ENCODE measurements around the gene TBC1D19.
"Not testable (repeated sequence)": the region's sequence is repeated elsewhere in the genome, so short reads cannot be mapped to it uniquely, and the experiment has no call there.

The TBC1D19 gene

DNA sequence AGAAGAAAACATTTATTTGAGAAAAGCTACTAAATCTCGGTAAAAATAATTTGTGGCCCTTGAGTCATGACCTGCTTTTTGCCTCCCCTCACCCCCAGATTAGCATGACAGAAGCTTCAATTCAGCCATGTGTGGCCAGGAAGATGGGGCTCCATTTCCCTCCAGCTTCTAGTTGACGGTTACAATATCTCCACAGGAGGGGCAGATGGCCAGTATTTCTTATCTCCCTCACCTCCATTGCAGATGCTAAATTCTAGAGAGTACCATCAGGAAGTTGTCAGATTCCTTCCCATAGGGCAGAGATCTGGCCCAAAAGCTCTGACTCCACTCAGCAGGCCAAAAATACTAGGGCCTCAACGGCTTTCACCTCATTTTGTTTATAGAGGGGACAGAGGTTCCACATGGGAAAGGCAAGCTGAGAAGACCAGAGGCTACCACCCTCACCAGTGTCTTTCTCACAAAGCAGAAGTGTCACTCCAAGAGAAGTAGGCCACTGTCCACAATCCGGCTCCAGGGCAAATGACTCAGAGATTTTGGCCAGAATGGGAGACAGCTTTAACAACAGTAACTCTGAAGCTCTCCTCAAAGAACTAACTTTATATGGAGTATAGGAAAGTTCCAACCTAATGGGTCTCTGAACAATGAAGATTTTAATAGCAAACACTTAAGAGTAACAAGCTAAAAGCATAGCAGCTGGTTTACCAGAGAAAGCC, 108.3 kb downstream of the TBC1D19 start:
- H3K36me3 ChIP-seq (ENCODE audit: control insufficient read depth, insufficient read depth, low read length): no peaks in the 10 kb centered on the region
- no peaks in the 10 kb centered on the region for H3K27me3 ChIP-seq (ENCODE audit: control insufficient read depth, insufficient read depth, low read length)
- no peaks in the 10 kb centered on the region for H3K9me3 ChIP-seq (ENCODE audit: control insufficient read depth, low read length)
- H3K9ac ChIP-seq (ENCODE audit: low read length): no peak overlapping the region
- H3K4me3 ChIP-seq (ENCODE audit: low read length): no peak overlapping the region
- no peaks in the 10 kb centered on the region for H3K4me1 ChIP-seq (ENCODE audit: control insufficient read depth, insufficient read depth, low read length)

DNA sequence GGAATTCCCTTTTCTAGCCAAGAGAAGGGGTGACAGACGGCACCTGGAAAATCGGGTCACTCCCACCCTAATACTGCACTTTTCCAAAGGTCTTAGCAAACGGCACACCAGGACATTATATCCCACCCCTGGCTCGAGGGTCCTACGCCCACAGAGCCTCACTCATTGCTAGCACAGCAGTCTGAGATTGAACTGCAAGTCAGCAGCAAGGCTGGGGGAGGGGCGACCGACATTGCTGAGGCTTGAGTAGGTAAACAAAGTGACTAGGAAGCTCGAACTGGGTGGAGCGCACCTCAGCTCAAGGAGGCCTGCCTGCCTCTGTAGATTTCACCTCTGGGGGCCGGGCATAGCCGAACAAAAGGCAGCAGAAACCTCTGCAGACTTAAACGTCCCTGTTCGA, 110.2 kb downstream of the TBC1D19 start:
- H3K4me1 ChIP-seq (ENCODE audit: control insufficient read depth, insufficient read depth, low read length); H3K9ac ChIP-seq (ENCODE audit: low read length); H3K27me3 ChIP-seq (ENCODE audit: control insufficient read depth, insufficient read depth, low read length); H3K9me3 ChIP-seq (ENCODE audit: control insufficient read depth, low read length); H3K4me3 ChIP-seq (ENCODE audit: low read length); H3K36me3 ChIP-seq (ENCODE audit: control insufficient read depth, insufficient read depth, low read length): not testable (repeated sequence)

DNA sequence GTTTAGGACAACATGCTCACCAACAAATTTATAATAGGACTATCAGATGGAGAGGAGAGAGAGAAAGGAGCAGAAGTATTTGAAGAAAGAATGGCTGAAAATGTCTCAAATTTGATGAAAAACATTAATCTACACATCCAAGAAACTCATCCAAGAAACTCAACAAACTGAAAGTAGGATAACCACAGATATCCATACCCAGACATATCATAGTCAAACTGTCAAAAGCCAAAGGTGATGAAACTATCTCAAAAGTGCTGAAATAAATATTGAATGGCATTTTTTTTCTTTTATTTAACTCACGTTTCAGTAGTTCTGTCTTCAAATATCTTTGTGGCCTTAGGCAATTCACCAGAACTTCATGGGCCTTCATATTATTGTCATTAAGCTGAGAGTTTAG, 116.2 kb downstream of the TBC1D19 start:
- H3K9me3 ChIP-seq (ENCODE audit: control insufficient read depth, low read length): no peaks in the 10 kb centered on the region
- no peak overlapping the region for H3K4me3 ChIP-seq (ENCODE audit: low read length)
- H3K27me3 ChIP-seq (ENCODE audit: control insufficient read depth, insufficient read depth, low read length): no peaks in the 10 kb centered on the region
- H3K4me1 ChIP-seq (ENCODE audit: control insufficient read depth, insufficient read depth, low read length): no peaks in the 10 kb centered on the region
- H3K36me3 ChIP-seq (ENCODE audit: control insufficient read depth, insufficient read depth, low read length): no peaks in the 10 kb centered on the region
- H3K9ac ChIP-seq (ENCODE audit: low read length): no peak overlapping the region

DNA sequence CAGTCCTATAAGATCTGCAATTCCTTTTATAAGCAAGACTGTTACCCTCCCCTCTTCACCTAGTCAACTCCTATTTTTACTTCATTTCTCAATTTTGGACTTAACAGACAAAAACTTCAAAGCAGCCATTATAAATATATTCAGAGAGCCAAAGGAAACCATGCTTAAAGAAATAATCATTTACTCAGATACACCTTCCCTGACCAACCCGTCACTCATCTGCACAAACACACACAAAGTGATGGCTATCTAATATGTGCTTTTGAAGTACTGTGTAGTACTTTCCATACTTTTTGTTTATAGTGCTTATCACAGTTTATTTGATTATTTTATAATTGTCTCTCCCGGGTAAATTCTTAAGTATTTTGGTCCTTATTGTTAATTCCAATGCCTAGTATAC, 117.2 kb downstream of the TBC1D19 start:
- Histone ChIP-seq H3K27me3 (ENCODE audit: control insufficient read depth, insufficient read depth, low read length) (no peaks in the 10 kb centered on the region), H3K9me3 (ENCODE audit: control insufficient read depth, low read length) (no peaks in the 10 kb centered on the region), H3K4me3 (ENCODE audit: low read length) (no peak overlapping the region)

DNA sequence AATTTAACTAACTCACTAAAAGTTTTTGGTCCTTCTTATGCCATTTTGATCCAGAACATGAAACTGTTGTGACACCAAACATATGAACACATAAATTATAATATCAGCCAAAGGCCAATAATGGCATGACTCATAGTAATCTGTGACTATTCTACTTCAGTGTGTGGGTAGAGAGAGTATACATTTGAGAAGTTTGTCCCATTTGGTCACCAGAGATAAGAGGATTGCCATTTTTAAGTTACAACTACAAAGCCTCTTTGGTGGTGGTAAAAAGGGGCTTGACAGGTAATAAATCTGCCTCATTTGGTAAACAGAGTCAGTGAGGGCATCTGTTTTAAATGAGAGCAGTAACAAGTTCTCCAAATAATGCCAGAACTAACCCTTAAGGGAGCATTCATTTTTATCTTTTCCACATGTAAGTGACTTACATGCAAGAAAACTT, 117.9 kb downstream of the TBC1D19 start:
- no peaks in the 10 kb centered on the region for H3K27me3 ChIP-seq (ENCODE audit: control insufficient read depth, insufficient read depth, low read length)
- H3K4me1 ChIP-seq (ENCODE audit: control insufficient read depth, insufficient read depth, low read length): no peaks in the 10 kb centered on the region
- H3K36me3 ChIP-seq (ENCODE audit: control insufficient read depth, insufficient read depth, low read length): no peaks in the 10 kb centered on the region
- no peak overlapping the region for H3K9ac ChIP-seq (ENCODE audit: low read length)
- H3K4me3 ChIP-seq (ENCODE audit: low read length): no peak overlapping the region
- no peaks in the 10 kb centered on the region for H3K9me3 ChIP-seq (ENCODE audit: control insufficient read depth, low read length)

More for the DNA sequence above, 117.2 kb downstream of the TBC1D19 start:
- no peaks in the 10 kb centered on the region for H3K4me1 ChIP-seq (ENCODE audit: control insufficient read depth, insufficient read depth, low read length)
- no peak overlapping the region for H3K9ac ChIP-seq (ENCODE audit: low read length)
- H3K36me3 ChIP-seq (ENCODE audit: control insufficient read depth, insufficient read depth, low read length): no peaks in the 10 kb centered on the region

DNA sequence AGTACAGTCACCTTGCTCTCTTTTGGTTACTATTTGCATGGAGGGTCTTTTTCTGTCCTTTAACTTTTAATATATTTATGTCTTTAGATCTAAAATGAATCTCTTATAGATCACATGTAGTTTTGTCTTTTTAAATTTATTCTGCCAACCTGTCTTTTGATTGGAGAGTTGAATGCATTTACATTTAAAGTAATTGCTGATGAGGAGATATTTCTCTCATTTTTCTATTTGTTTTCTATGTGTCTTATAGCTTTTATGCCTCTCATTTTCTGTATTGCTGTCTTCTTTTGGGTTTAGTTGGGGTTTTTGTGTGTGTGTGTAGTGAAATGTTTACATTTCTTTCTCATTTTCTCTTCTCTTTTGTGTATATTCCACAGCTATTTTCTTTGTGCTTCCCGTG, 123.5 kb downstream of the TBC1D19 start:
- no peak overlapping the region for H3K9ac ChIP-seq (ENCODE audit: low read length)
- no peaks in the 10 kb centered on the region for H3K4me1 ChIP-seq (ENCODE audit: control insufficient read depth, insufficient read depth, low read length)
- no peaks in the 10 kb centered on the region for H3K27me3 ChIP-seq (ENCODE audit: control insufficient read depth, insufficient read depth, low read length)
- no peaks in the 10 kb centered on the region for H3K36me3 ChIP-seq (ENCODE audit: control insufficient read depth, insufficient read depth, low read length)
- H3K4me3 ChIP-seq (ENCODE audit: low read length): no peak overlapping the region
- H3K9me3 ChIP-seq (ENCODE audit: control insufficient read depth, low read length): no peaks in the 10 kb centered on the region

DNA sequence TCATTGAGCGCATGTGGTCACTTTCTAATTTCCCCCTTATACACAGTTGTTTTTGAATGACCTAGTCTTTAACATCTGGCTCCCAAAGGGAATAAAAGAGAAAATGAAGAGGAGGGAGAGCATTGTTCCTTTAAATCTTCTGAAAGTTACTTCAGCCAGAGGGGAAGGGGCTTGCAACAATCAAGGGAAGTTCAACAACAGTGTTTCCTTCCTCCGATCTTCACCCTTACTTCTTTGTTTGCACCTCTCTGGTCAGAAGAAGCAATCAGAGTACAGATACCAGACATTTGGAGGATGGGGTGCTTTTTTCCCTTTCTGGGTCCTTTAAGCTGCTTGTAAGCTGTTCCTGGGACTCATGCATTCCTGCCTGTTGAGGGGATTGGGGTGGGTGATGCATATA, 125.4 kb downstream of the TBC1D19 start:
- Histone ChIP-seq H3K4me3 (ENCODE audit: low read length) (no peak overlapping the region), H3K4me1 (ENCODE audit: control insufficient read depth, insufficient read depth, low read length) (no peaks in the 10 kb centered on the region), H3K27me3 (ENCODE audit: control insufficient read depth, insufficient read depth, low read length) (no peaks in the 10 kb centered on the region), H3K9me3 (ENCODE audit: control insufficient read depth, low read length) (no peaks in the 10 kb centered on the region), H3K9ac (ENCODE audit: low read length) (no peak overlapping the region), H3K36me3 (ENCODE audit: control insufficient read depth, insufficient read depth, low read length) (no peaks in the 10 kb centered on the region)

DNA sequence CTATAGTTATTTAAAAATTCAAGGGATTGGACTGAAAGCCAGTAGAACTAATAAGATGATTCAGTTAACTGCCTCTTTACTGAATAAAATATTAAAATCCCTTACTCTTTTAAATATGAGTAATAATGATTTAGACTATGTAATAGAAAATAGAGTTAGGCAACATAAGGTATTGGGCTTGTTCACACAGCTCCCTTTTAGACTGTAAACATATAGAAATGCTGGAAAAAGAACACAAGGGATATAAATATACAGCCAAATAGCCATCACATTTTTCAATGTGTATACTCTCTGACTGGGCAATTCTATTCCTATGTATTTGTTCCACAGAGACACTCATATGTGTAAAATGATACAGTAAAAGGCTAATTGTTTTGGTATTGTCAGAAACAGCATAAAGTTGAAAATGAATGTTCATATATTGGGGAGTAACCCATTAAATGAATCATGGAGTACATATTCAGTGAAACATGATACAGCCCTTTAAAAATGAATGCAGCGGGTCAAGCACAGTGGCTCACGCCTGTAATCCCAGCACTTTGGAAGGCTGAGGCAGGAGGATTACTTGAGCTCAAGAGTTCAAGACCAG, 129.8 kb downstream of the TBC1D19 start:
- Histone ChIP-seq H3K9me3 (ENCODE audit: control insufficient read depth, low read length) (no peaks in the 10 kb centered on the region), H3K36me3 (ENCODE audit: control insufficient read depth, insufficient read depth, low read length) (no peaks in the 10 kb centered on the region)

DNA sequence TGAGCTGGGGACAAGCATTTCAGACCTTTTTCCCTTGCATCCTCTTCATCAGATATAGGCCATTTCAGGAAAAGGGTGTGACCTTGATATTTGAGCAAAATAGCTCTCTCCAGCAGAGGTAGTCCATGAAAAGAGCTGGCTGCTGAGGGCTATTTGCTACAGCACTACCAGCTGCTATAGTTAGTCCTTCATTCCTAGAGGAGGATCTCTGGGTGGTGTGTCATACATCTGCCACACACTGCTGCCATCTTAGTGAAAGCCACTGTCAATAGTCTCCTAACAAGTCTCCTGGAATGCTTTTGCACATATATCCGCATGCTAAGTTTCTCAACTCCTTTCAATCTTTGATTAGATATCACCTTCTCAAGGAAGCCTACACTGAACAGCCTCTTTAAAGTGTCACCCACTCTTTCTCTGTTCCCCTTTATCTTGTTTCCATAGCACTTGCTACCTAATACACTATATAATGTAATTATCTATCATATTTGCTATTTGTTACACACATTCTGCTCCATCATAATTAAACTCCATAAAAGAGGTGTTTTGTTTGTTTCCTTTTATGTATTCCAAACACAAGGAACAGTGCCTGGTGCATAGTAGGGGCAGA, 131.9 kb downstream of the TBC1D19 start:
- no peak overlapping the region for H3K9ac ChIP-seq (ENCODE audit: low read length)
- no peak overlapping the region for H3K4me3 ChIP-seq (ENCODE audit: low read length)
- no peaks in the 10 kb centered on the region for H3K27me3 ChIP-seq (ENCODE audit: control insufficient read depth, insufficient read depth, low read length)
- no peaks in the 10 kb centered on the region for H3K36me3 ChIP-seq (ENCODE audit: control insufficient read depth, insufficient read depth, low read length)
- H3K4me1 ChIP-seq (ENCODE audit: control insufficient read depth, insufficient read depth, low read length): no peaks in the 10 kb centered on the region
- H3K9me3 ChIP-seq (ENCODE audit: control insufficient read depth, low read length): no peaks in the 10 kb centered on the region

More for the DNA sequence above, 129.8 kb downstream of the TBC1D19 start:
- no peaks in the 10 kb centered on the region for H3K4me1 ChIP-seq (ENCODE audit: control insufficient read depth, insufficient read depth, low read length)
- no peak overlapping the region for H3K9ac ChIP-seq (ENCODE audit: low read length)
- H3K27me3 ChIP-seq (ENCODE audit: control insufficient read depth, insufficient read depth, low read length): no peaks in the 10 kb centered on the region
- no peak overlapping the region for H3K4me3 ChIP-seq (ENCODE audit: low read length)

DNA sequence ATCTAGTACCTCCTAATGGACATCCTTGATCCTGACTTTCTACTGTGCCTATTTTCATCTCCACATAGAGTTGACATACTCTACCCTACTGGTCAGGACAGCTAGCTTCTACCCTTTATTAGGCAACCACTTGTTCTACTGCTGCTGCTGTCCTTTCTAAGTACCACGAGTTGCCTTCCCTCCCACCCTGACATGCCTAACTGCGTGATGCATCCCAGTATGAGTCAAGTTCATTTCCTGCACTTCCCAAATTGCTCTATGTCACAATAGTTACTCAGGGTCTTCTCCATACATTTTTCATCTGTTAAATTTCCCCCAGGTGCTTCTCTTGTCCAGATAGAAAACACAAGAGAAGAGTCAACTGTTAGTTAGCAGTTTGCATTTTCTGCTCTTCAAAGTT, 133.4 kb downstream of the TBC1D19 start:
- H3K36me3 ChIP-seq (ENCODE audit: control insufficient read depth, insufficient read depth, low read length): no peaks in the 10 kb centered on the region
- no peaks in the 10 kb centered on the region for H3K27me3 ChIP-seq (ENCODE audit: control insufficient read depth, insufficient read depth, low read length)
- no peak overlapping the region for H3K4me3 ChIP-seq (ENCODE audit: low read length)
- no peaks in the 10 kb centered on the region for H3K4me1 ChIP-seq (ENCODE audit: control insufficient read depth, insufficient read depth, low read length)
- no peak overlapping the region for H3K9ac ChIP-seq (ENCODE audit: low read length)
- H3K9me3 ChIP-seq (ENCODE audit: control insufficient read depth, low read length): no peaks in the 10 kb centered on the region

DNA sequence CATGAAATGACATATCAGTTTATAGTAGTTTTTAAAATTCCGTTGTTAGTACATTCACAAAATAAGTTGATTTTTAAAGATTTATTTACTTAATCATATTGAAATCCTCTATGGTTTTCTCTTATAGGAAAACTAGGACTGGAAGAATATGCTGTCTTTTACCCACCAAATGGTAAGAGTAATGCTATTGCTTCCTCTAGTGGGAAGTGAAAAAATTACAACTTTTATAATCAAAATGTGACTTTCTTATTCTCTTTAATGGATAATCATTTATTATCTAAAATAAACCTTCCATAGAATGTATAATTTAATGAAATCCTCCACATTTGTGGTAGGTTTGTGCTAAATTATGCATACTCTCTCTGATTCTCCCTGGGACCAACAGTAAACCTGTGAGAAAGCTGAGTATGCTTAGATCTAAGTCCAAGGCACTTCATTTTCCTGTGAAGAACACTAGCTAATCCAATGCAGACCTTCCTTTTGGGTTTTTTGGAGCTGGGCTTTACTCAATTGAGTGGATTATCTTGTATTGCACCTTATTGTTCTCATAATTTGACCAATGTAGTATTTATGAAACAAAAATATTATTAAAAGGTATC, 136.2 kb downstream of the TBC1D19 start:
- no peaks in the 10 kb centered on the region for H3K9me3 ChIP-seq (ENCODE audit: control insufficient read depth, low read length)
- H3K36me3 ChIP-seq (ENCODE audit: control insufficient read depth, insufficient read depth, low read length): no peaks in the 10 kb centered on the region
- no peaks in the 10 kb centered on the region for H3K27me3 ChIP-seq (ENCODE audit: control insufficient read depth, insufficient read depth, low read length)
- no peak overlapping the region for H3K9ac ChIP-seq (ENCODE audit: low read length)
- H3K4me1 ChIP-seq (ENCODE audit: control insufficient read depth, insufficient read depth, low read length): no peaks in the 10 kb centered on the region
- no peak overlapping the region for H3K4me3 ChIP-seq (ENCODE audit: low read length)

DNA sequence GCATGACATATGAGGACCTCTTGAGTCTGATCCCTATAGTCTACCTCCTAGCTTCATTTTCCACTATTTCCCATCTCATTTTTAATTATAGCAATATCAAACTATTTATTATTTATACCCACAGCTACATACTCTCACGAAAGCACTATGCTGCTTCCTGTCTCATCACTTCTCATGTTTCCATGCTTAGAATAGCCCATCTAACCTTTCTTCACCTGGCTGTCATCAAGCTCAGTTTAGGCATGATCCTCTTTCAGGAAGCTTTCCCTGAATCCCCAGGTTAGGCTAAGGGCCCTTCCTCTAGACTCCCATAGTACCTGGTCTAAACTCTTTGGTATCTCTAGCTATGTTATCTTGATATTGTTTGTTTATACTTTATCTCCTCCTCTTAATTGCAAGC, 137.8 kb downstream of the TBC1D19 start:
- Histone ChIP-seq H3K4me1 (ENCODE audit: control insufficient read depth, insufficient read depth, low read length) (no peaks in the 10 kb centered on the region), H3K27me3 (ENCODE audit: control insufficient read depth, insufficient read depth, low read length) (no peaks in the 10 kb centered on the region), H3K9me3 (ENCODE audit: control insufficient read depth, low read length) (no peaks in the 10 kb centered on the region), H3K36me3 (ENCODE audit: control insufficient read depth, insufficient read depth, low read length) (no peaks in the 10 kb centered on the region), H3K9ac (ENCODE audit: low read length) (no peak overlapping the region), H3K4me3 (ENCODE audit: low read length) (no peak overlapping the region)

All from mucosa of stomach (tissue), 1 donor.